ENCODE measurements around the gene KSR1. TPM values are rescaled to one million over a fixed set of nuclear protein-coding genes. Genes with fewer than 3 reads are reported as not detected.

KSR1 gene
- total and polyA plus RNA-seq, 2 of the 4 experiments (the other 2 are of a cell fraction), result 12.5 to 21.9 TPM

GRCh38 chr17:27481327-27481726 lies 25.1 kb downstream of the KSR1 start:
- no peaks in the 10 kb centered on the region for H3K9me3 ChIP-seq (ENCODE audit: control insufficient read depth, insufficient read depth, low read length)
- no peak overlapping the region for H2BK120ac ChIP-seq (ENCODE audit: low read depth, low read length)
- no peak overlapping the region for H3K18ac ChIP-seq (ENCODE audit: low read depth, low read length)
- H2BK5ac ChIP-seq (ENCODE audit: low read depth, low read length, poor library complexity, severe bottlenecking), result no peak overlapping the region
- H3K27ac ChIP-seq (ENCODE audit: insufficient read depth, low read length), result no peak overlapping the region
- WGBS, 2 experiments (ENCODE audit: extremely low coverage in 2 of 2, insufficient read length in 1 of 2), result 87% methylated on average over 4 of the region's 4 CpGs; no CpG with 5 or more reads in 1 of the 2 experiments
- no peak overlapping the region for H3K4me3 ChIP-seq (ENCODE audit: insufficient read depth, low read depth, low read length)
- H3K14ac ChIP-seq (replicated peaks; ENCODE audit: low read depth, low read length), result no peak overlapping the region
- H3K9ac ChIP-seq (ENCODE audit: low read depth, low read length), result no peak overlapping the region
- no peak overlapping the region for H3K4ac ChIP-seq (ENCODE audit: low read depth, low read length)
- no peak overlapping the region for H2AFZ ChIP-seq (replicated peaks; ENCODE audit: low read length, poor library complexity)
- H2BK15ac ChIP-seq (ENCODE audit: low read depth, low read length), result no peak overlapping the region
- no peak overlapping the region for H3K23ac ChIP-seq (ENCODE audit: low read depth, low read length)
- H2AK5ac ChIP-seq (ENCODE audit: low read depth, low read length), result no peak overlapping the region
- H3K4me2 ChIP-seq (ENCODE audit: low read depth, low read length), result no peak overlapping the region
- intact Hi-C loops (cut with micrococcal nuclease) (no loop called here), in situ Hi-C loops (cut with MboI; ENCODE audit: low sequenced_read_pairs) (no loop called here), dilution Hi-C loops (cut with HindIII; ENCODE audit: low sequenced_read_pairs, unreplicated experiment) (no loop called here)
- H3K56ac ChIP-seq (ENCODE audit: extremely low read depth, insufficient read depth, low read length), result no peak overlapping the region
- TF ChIP-seq CEBPB (IDR thresholded peaks at IDR 0.05; ENCODE audit: low read depth, low read length) (no peak), SMC3 (IDR thresholded peaks at IDR 0.05; ENCODE audit: low read depth, low read length) (no peak), CTCF (conservative IDR thresholded peaks at IDR 0.05; ENCODE audit: low read depth, low read length) (no peak), RCOR1 (IDR thresholded peaks at IDR 0.05; ENCODE audit: insufficient replicate concordance, low read length) (no peak), RAD21 (IDR thresholded peaks at IDR 0.05; ENCODE audit: low read length) (no peak), BHLHE40 (IDR thresholded peaks at IDR 0.05; ENCODE audit: low read depth, low read length) (no peak), USF2 (IDR thresholded peaks at IDR 0.05; ENCODE audit: low read depth, low read length) (no peak), FOS (IDR thresholded peaks at IDR 0.05; ENCODE audit: low read depth, low read length) (no peak), RFX5 (IDR thresholded peaks at IDR 0.05; ENCODE audit: low read depth, low read length) (no peak), MAFK (IDR thresholded peaks at IDR 0.05; ENCODE audit: low read depth, low read length) (no peak), ELK1 (IDR thresholded peaks at IDR 0.05; ENCODE audit: borderline replicate concordance, low read depth, low read length) (no peak), NFE2L2 (IDR thresholded peaks at IDR 0.05; ENCODE audit: low read depth, low read length) (no peak), MXI1 (IDR thresholded peaks at IDR 0.05; ENCODE audit: borderline replicate concordance, low read depth, low read length) (no peak), MAZ (IDR thresholded peaks at IDR 0.05; ENCODE audit: borderline replicate concordance, low read depth, low read length) (no peak), CHD1 (IDR thresholded peaks at IDR 0.05; ENCODE audit: low read depth, low read length) (no peak)
- ChIA-PET CTCF (interaction anchor here (0.6 kb wide), 1 partner anchor 46 kb away, joined by 3 read pairs; no protein-coding TSS in a partner anchor), POLR2A (ENCODE audit: unreplicated experiment) (no interaction called here)
- no peak overlapping the region for H4K8ac ChIP-seq (ENCODE audit: low read depth in 2 of 2, low read length in 2 of 2)
- peaks cover 88% of the 10 kb centered on the region for H4K20me1 ChIP-seq (ENCODE audit: insufficient read depth, low read length)
- peaks cover 18% of the 10 kb centered on the region for H3K4me1 ChIP-seq (ENCODE audit: control insufficient read depth, insufficient read depth, low read length)
- H4K5ac ChIP-seq (ENCODE audit: low read depth, low read length), result no peak overlapping the region
- no peak overlapping the region for H2BK20ac ChIP-seq (ENCODE audit: low read depth, low read length)
- ATAC-seq (ENCODE audit: low read depth), result no peak
- BruUV-seq (replicated peaks), result no TSS peak
- no peak for DNase-seq
- no peak overlapping the region for H2AK9ac ChIP-seq (replicated peaks; ENCODE audit: low read depth, low read length, poor library complexity)
- H4K91ac ChIP-seq (ENCODE audit: insufficient read depth, low read depth, low read length), result no peak overlapping the region
- peaks cover 40 to 86% of the 10 kb centered on the region in 2 experiments for H3K79me1 ChIP-seq (ENCODE audit: low read depth in 1 of 2, low read length in 2 of 2)
- peaks cover 13% of the 10 kb centered on the region; the same call in 1 of the 2 replicates for H3K36me3 ChIP-seq (ENCODE audit: control insufficient read depth, insufficient read depth, low read length)
- peaks cover 36% of the 10 kb centered on the region for H3K9me1 ChIP-seq (ENCODE audit: insufficient read depth, low read length)
- no peaks in the 10 kb centered on the region for H3K27me3 ChIP-seq (ENCODE audit: control insufficient read depth, insufficient read depth, low read length)
